Thyroid gland (tissue), 4 donors: ENCODE results near the gene CMTM1. TPM values are rescaled to one million over a fixed set of nuclear protein-coding genes. Genes with fewer than 3 reads are reported as not detected.

Experiments used
- DNase-seq, 2 donors: peaks; one replicate each; pipeline ENCODE4 v3.0.0-alpha.2; 2019
- H3K27ac ChIP-seq, 3 donors: fragments of 200-600 bp; sonication (generic); 1 replicate in 2 of 3; 2 replicates in 1 of 3; pipeline ENCODE4 v1.5.1; 2016 to 2019; ENCODE audit warnings: mild to moderate bottlenecking in 1 of 3, moderate library complexity in 1 of 3
- H3K27me3 ChIP-seq: fragments of 200-600 bp; sonication (generic); one replicate; pipeline ENCODE4 v1.5.1; 2019
- H3K36me3 ChIP-seq, 2 donors: fragments of 200-600 bp; sonication (generic); one replicate each; pipeline ENCODE4 v1.5.1; 2016 to 2019
- H3K4me1 ChIP-seq, 2 donors: fragments of 200-600 bp; sonication (generic); one replicate each; pipeline ENCODE4 v1.5.1; 2017 to 2019
- H3K4me3 ChIP-seq, 3 donors: fragments of 200-600 bp; sonication (generic); replicated peaks in 1 of 3; 1 replicate in 2 of 3; 2 replicates in 1 of 3; pipeline ENCODE4 v1.5.1; 2016; ENCODE audit warnings: mild to moderate bottlenecking in 1 of 3
- H3K9me3 ChIP-seq: fragments of 200-600 bp; sonication (generic); one replicate; pipeline ENCODE4 v1.5.1; 2017
- CTCF ChIP-seq, 6 experiments: fragments of 200-600 bp in 3 of 6; fragments of 450-650 bp in 3 of 6; sonication (generic) in 3 of 6; IDR thresholded peaks; one replicate each; pipeline ENCODE4 v1.5.1; 2016 to 2019; ENCODE audit warnings: antibody characterized with exemption in 6 of 6, mild to moderate bottlenecking in 2 of 6, inconsistent platforms in 1 of 6, moderate library complexity in 1 of 6
- POLR2A ChIP-seq, 2 donors: fragments of 450-650 bp; IDR thresholded peaks; one replicate each; pipeline ENCODE4 v1.6.1; 2017; ENCODE audit warnings: antibody characterized with exemption in 2 of 2, mild to moderate bottlenecking in 2 of 2, moderate library complexity in 1 of 2
- WGBS, 2 donors: methylation state at CpG; one replicate each; pipeline ENCODE4 v1.1.5; 2017; 5-methylcytosine and 5-hydroxymethylcytosine counted together
- intact Hi-C: fragments of 100-400 bp; cut with DNase I; formaldehyde crosslinking; loops from one replicate; pipeline ENCODE4 v1.15.1; 2023
- total RNA-seq, 4 donors: library from RNA; depleted of rRNA; stranded (reverse); fragments of >200 nt; gene quantifications; one replicate each; pipeline ENCODE4 v1.2.3, GENCODE V29; 2016

The CMTM1 gene
- total RNA-seq, 4 donors from 2014 or later: 3.8 TPM; not detected in 3

GRCh38 chr16:66603537-66604375 is 37.5 kb downstream of the CMTM1 start:
- 14 to 17% methylated on average over 25 to 30 of the region's 32 CpGs for WGBS, 2 donors
- intact Hi-C loops: loop anchor here (5.0 kb wide), 2 partner anchors 121 to 196 kb away; no protein-coding TSS in a partner anchor
- peak; percentile 69 to 71 for DNase-seq
- Histone ChIP-seq H3K27ac (peak overlapping the region in 2 of 3 donors; percentile 87 to 93), H3K9me3 (no peaks in the 10 kb centered on the region), H3K27me3 (no peaks in the 10 kb centered on the region), H3K36me3 (no peaks in the 10 kb centered on the region), H3K4me3 (peak overlapping the region in 2 of 3 donors; percentile 8 to 65), H3K4me1 (peaks cover 11 to 22% of the 10 kb centered on the region in 2 donors)
- no peak for TF ChIP-seq POLR2A (IDR thresholded peaks at IDR 0.05)
- TF ChIP-seq CTCF (IDR thresholded peaks at IDR 0.05): no peak

- Histone ChIP-seq H3K27me3 (no peaks in the 10 kb centered on the region), H3K4me3 (peak within 1 kb of the TSS; percentile 10 to 65 (median 60)), H3K36me3 (no peaks in the 10 kb centered on the region), H3K4me1 (peaks cover 13 to 30% of the 10 kb centered on the region in 2 donors), H3K9me3 (no peaks in the 10 kb centered on the region), H3K27ac (peak within 1 kb of the TSS; percentile 66 to 93 (median 87))
- WGBS, 2 donors: 0 to 1% methylated on average over 8 to 18 of the region's 96 CpGs
- peak; percentile 29 to 90 (median 57) for TF ChIP-seq CTCF (IDR thresholded peaks at IDR 0.05)
- no peak for TF ChIP-seq POLR2A (IDR thresholded peaks at IDR 0.05)
- intact Hi-C loops: loop anchor here (5.0 kb wide), 3 partner anchors 122 to 263 kb away; no protein-coding TSS in a partner anchor
- peak; percentile 59 to 64 for DNase-seq
Measured at GRCh38 chr16:66604376-66605176, 38.3 kb downstream of the CMTM1 start, which contains the start of gene CMTM3. Gene CMTM3, plus strand, starts transcription at chr16:66604704. Its CDS starts 102 bp downstream, at chr16:66604806.

- H3K4me3 ChIP-seq: peak overlapping the region; percentile 10 to 65 (median 60)
- H3K27ac ChIP-seq: peak overlapping the region; percentile 66 to 93 (median 87)
- DNase-seq: peak; percentile 45 to 53
- no peak for TF ChIP-seq POLR2A (IDR thresholded peaks at IDR 0.05)
- peak in 1 of 6 experiments; percentile 3 for TF ChIP-seq CTCF (IDR thresholded peaks at IDR 0.05)
- no peaks in the 10 kb centered on the region for H3K9me3 ChIP-seq
- H3K27me3 ChIP-seq: no peaks in the 10 kb centered on the region
- 0 to 31% methylated on average over 8 to 16 of the region's 61 CpGs for WGBS, 2 donors
- no peaks in the 10 kb centered on the region for H3K36me3 ChIP-seq
- intact Hi-C loops: loop anchor here (5.0 kb wide), 1 partner anchor 262 kb away; no protein-coding TSS in a partner anchor
- H3K4me1 ChIP-seq: peaks cover 13 to 30% of the 10 kb centered on the region in 2 donors
Measured at GRCh38 chr16:66605177-66605978, 39.1 kb downstream of the CMTM1 start.

GRCh38 chr16:66605979-66606751 is 39.9 kb downstream of the CMTM1 start:
- H3K9me3 ChIP-seq: no peaks in the 10 kb centered on the region
- WGBS, 2 donors: 68 to 78% methylated on average over 8 to 9 of the region's 10 CpGs
- H3K4me1 ChIP-seq: peaks cover 13 to 30% of the 10 kb centered on the region in 2 donors
- intact Hi-C loops: loop anchor here (5.0 kb wide), 1 partner anchor 261 kb away; no protein-coding TSS in a partner anchor
- TF ChIP-seq CTCF (IDR thresholded peaks at IDR 0.05) (no peak), POLR2A (IDR thresholded peaks at IDR 0.05) (no peak)
- H3K27ac ChIP-seq: peak overlapping the region; percentile 66 to 93 (median 87)
- DNase-seq: no peak
- H3K36me3 ChIP-seq: no peaks in the 10 kb centered on the region
- H3K4me3 ChIP-seq: peak overlapping the region in 1 of 3 donors; percentile 65
- H3K27me3 ChIP-seq: no peaks in the 10 kb centered on the region
